GM20000 (cell line): ENCODE data around the gene GPR157.
A peak's percentile ranks its signal among the peaks of the same experiment; 100 is the strongest.

ENCODE experiments used
- DNase-seq: peaks from one replicate; pipeline ENCODE4 v3.0.0; 2012; ENCODE audit warnings: low spot score
- CTCF ChIP-seq: IDR thresholded peaks from 2 replicates; pipeline ENCODE4 v1.5.1; 2012; ENCODE audit warnings: mild to moderate bottlenecking, control low read depth; ENCODE audit errors: extremely low read depth, missing control alignments

GPR157 gene

GRCh38 chr1:9071554-9072235 lies 57.2 kb downstream of the GPR157 start:
- no peak for TF ChIP-seq CTCF
- no peak for DNase-seq

- no peak for TF ChIP-seq CTCF
- DNase-seq = no peak
Observed at GRCh38 chr1:9070486-9070885, 58.4 kb downstream of the GPR157 start.

- TF ChIP-seq CTCF = no peak
- peak; percentile 90 for DNase-seq
Observed at GRCh38 chr1:9069326-9070100, 59.4 kb downstream of the GPR157 start, which contains the start of gene SLC2A5. Gene SLC2A5 (minus strand): TSS chr1:9069635. CDS start chr1:9069536, 99 bp downstream.

GRCh38 chr1:9068981-9069325 lies 59.9 kb downstream of the GPR157 start:
- TF ChIP-seq CTCF = no peak
- DNase-seq = peak; percentile 35

- no peak for TF ChIP-seq CTCF
- DNase-seq = peak; percentile 47
Observed at GRCh38 chr1:9066945-9067807, 61.7 kb downstream of the GPR157 start.

GRCh38 chr1:9065213-9065751 lies 63.6 kb downstream of the GPR157 start:
- DNase-seq = no peak
- TF ChIP-seq CTCF = no peak
